Karpas-422 (cell line): ENCODE data around the gene OR2T4. TPM values are rescaled to one million over a fixed set of nuclear protein-coding genes. Genes with fewer than 3 reads are reported as not detected.

Source experiments
- DNase-seq: peaks from one replicate; pipeline ENCODE4 v3.0.0-alpha.2; 2015
- H2AFZ ChIP-seq: fragments of 200-600 bp; sonication (generic); 2 replicates; pipeline ENCODE4 v1.6.1; 2014; ENCODE audit warnings: antibody characterized with exemption, low read length, mixed read lengths
- H3K27ac ChIP-seq: fragments of 200-600 bp; sonication (generic); 2 replicates; pipeline ENCODE4 v1.5.1; 2014; ENCODE audit warnings: mild to moderate bottlenecking, low read length, moderate library complexity
- H3K27me3 ChIP-seq: fragments of 200-600 bp; sonication (generic); 2 replicates; pipeline ENCODE4 v1.6.1; 2014; ENCODE audit warnings: low read length, mixed read lengths
- H3K36me3 ChIP-seq: fragments of 200-600 bp; sonication (generic); 2 replicates; pipeline ENCODE4 v1.6.1; 2014; ENCODE audit warnings: low read length, mixed read lengths; ENCODE audit not compliant: insufficient read depth
- H3K4me1 ChIP-seq: fragments of 200-600 bp; sonication (generic); 2 replicates; pipeline ENCODE4 v1.6.1; 2014; ENCODE audit warnings: mild to moderate bottlenecking, low read length, mixed read lengths
- H3K4me2 ChIP-seq: fragments of 200-600 bp; sonication (generic); 2 replicates; pipeline ENCODE4 v1.6.1; 2014; ENCODE audit warnings: low read length, low read depth, mild to moderate bottlenecking; ENCODE audit not compliant: poor library complexity, severe bottlenecking
- H3K4me3 ChIP-seq: fragments of 200-600 bp; sonication (generic); 2 replicates; pipeline ENCODE4 v1.5.1; 2014; ENCODE audit warnings: mild to moderate bottlenecking, antibody characterized with exemption, low read length, mixed read lengths
- H3K79me2 ChIP-seq: fragments of 200-600 bp; sonication (generic); 2 replicates; pipeline ENCODE4 v1.6.1; 2014; ENCODE audit warnings: mild to moderate bottlenecking, low read length, mixed read lengths
- H3K9ac ChIP-seq: fragments of 200-600 bp; sonication (generic); 2 replicates; pipeline ENCODE4 v1.6.0; 2014; ENCODE audit warnings: low read length
- H3K9me2 ChIP-seq: fragments of 200-600 bp; sonication (generic), shearing (Covaris generic); replicated peaks from 2 replicates; pipeline ENCODE4 v1.6.0; 2014; ENCODE audit warnings: mild to moderate bottlenecking, low read length, moderate library complexity; ENCODE audit not compliant: insufficient read depth
- H3K9me3 ChIP-seq: fragments of 300-700, 200-600 bp; sonication (generic); 2 replicates; pipeline ENCODE4 v1.6.1; 2014; ENCODE audit warnings: low read length, mixed read lengths
- H4K20me1 ChIP-seq: fragments of 200-600 bp; sonication (generic); 2 replicates; pipeline ENCODE4 v1.6.1; 2014; ENCODE audit warnings: mild to moderate bottlenecking, antibody characterized with exemption, low read length, low read depth; ENCODE audit not compliant: insufficient read depth
- total RNA-seq: library from RNA; depleted of rRNA; stranded (reverse); fragments of >200 nt; shearing (Covaris generic); gene quantifications from 2 replicates; pipeline ENCODE4 v1.2.3, GENCODE V29; 2014; ENCODE audit warnings: low replicate concordance; rRNA removed

OR2T4 gene
- total RNA-seq, 1 experiment from 2014 or later: not detected

- H3K4me3 ChIP-seq: no peak overlapping the region
- no peak overlapping the region for H3K27ac ChIP-seq
- no peak overlapping the region for H3K4me2 ChIP-seq
- no peaks in the 10 kb centered on the region for H3K9me2 ChIP-seq
- no peak overlapping the region for H2AFZ ChIP-seq
- no peaks in the 10 kb centered on the region for H3K4me1 ChIP-seq
- no peaks in the 10 kb centered on the region for H3K36me3 ChIP-seq
- no peaks in the 10 kb centered on the region for H3K9me3 ChIP-seq
- no peak for DNase-seq
- no peaks in the 10 kb centered on the region for H3K27me3 ChIP-seq
- H4K20me1 ChIP-seq: no peaks in the 10 kb centered on the region
- no peaks in the 10 kb centered on the region for H3K79me2 ChIP-seq
- H3K9ac ChIP-seq: no peak overlapping the region
These were observed 45.5 kb downstream of the OR2T4 start for GRCh38 chr1:248406721-248407692.

Other genes starting within 250 kb of the OR2T4 start
- not detected in 2 replicates for gene OR2M5, start 216.5 kb upstream of the OR2T4 start, total RNA-seq
- not detected in 2 replicates for gene OR2M2, start 186.8 kb upstream of the OR2T4 start, total RNA-seq
- not detected in 2 replicates for gene OR2M3, start 164.4 kb upstream of the OR2T4 start, total RNA-seq
- gene OR2M4, start 130.2 kb upstream of the OR2T4 start, total RNA-seq: not detected in 2 replicates
- not detected in 2 replicates for gene OR2T33, start 83.7 kb upstream of the OR2T4 start, total RNA-seq
- not detected in 2 replicates for gene OR2T12, start 58.2 kb upstream of the OR2T4 start, total RNA-seq
- not detected in 2 replicates for gene OR2M7, start 37.1 kb upstream of the OR2T4 start, total RNA-seq
- not detected in 2 replicates for gene OR14C36, start 12.9 kb upstream of the OR2T4 start, total RNA-seq
- not detected in 2 replicates for gene OR2T6, start 14.1 kb downstream of the OR2T4 start, total RNA-seq
- gene OR2T1, start 41.4 kb downstream of the OR2T4 start, total RNA-seq: not detected in 2 replicates
- not detected in 2 replicates for gene OR2T2, start 84.0 kb downstream of the OR2T4 start, total RNA-seq
- gene OR2T3, start 111.7 kb downstream of the OR2T4 start, total RNA-seq: not detected in 2 replicates
- gene OR2T5, start 126.9 kb downstream of the OR2T4 start, total RNA-seq: not detected in 2 replicates
- not detected in 2 replicates for gene OR2G6, start 146.4 kb downstream of the OR2T4 start, total RNA-seq
- not detected in 2 replicates for gene OR2T29, start 201.1 kb downstream of the OR2T4 start, total RNA-seq
- not detected in 2 replicates for gene OR2T34, start 213.1 kb downstream of the OR2T4 start, total RNA-seq
- not detected in 2 replicates for gene OR2T10, start 236.0 kb downstream of the OR2T4 start, total RNA-seq